GM12891 (cell line): ENCODE results near the gene HPSE. TPM values are rescaled to one million over a fixed set of nuclear protein-coding genes. Genes with fewer than 3 reads are reported as not detected.
A peak's percentile ranks its signal among the peaks of the same experiment; 100 is the strongest.

Experiments
- DNase-seq: peaks from one replicate; pipeline ENCODE4 v3.0.0; 2011; ENCODE audit warnings: low spot score; ENCODE audit not compliant: insufficient read length
- FAIRE-seq: peaks from 2 replicates; lab custom pipeline; 2011; peaks lifted over from hg19 to GRCh38; lab: Jason Lieb, UNC
- PAX5 ChIP-seq: IDR thresholded peaks from 2 replicates; pipeline ENCODE4 v1.6.1; 2011; ENCODE audit warnings: low read length, moderate library complexity, mild to moderate bottlenecking; ENCODE audit not compliant: insufficient read depth, severe bottlenecking
- POLR2A ChIP-seq: IDR thresholded peaks from 2 replicates; pipeline ENCODE4 v1.6.1; 2011; ENCODE audit warnings: low read depth, low read length, control low read depth
- POLR2AphosphoS5 ChIP-seq: IDR thresholded peaks from 2 replicates; pipeline ENCODE4 v1.6.1; 2011; ENCODE audit warnings: low read depth, low read length, control low read depth
- POU2F2 ChIP-seq: IDR thresholded peaks from 2 replicates; pipeline ENCODE4 v1.6.1; 2011; ENCODE audit warnings: low read depth, mild to moderate bottlenecking, control low read depth, low read length, moderate library complexity
- SPI1 ChIP-seq: IDR thresholded peaks from 2 replicates; pipeline ENCODE4 v1.6.1; 2011; ENCODE audit warnings: low read depth, low read length, control low read depth
- TAF1 ChIP-seq: IDR thresholded peaks from 2 replicates; pipeline ENCODE4 v1.6.1; 2011; ENCODE audit warnings: low read depth, low read length, control low read depth
- polyA plus RNA-seq: library from polyadenylated mRNA; unstranded; fragments of >200 nt; gene quantifications from one replicate; pipeline ENCODE4 v1.2.1, GENCODE V29; 2012; ENCODE audit warnings: low read depth, missing spikeins, inconsistent platforms; ENCODE audit not compliant: missing spikeins

HPSE gene
- polyA plus RNA-seq: not detected

GRCh38 chr4:83334425-83335241 lies at the start of gene HPSE:
HPSE (minus strand) TSS chr4:83334848; CDS start chr4:83334782, 66 bp downstream.
- DNase-seq (peak; percentile 63), FAIRE-seq (peak; percentile 56)
- TF ChIP-seq PAX5 (no peak), SPI1 (peak; percentile 66)

DNA sequence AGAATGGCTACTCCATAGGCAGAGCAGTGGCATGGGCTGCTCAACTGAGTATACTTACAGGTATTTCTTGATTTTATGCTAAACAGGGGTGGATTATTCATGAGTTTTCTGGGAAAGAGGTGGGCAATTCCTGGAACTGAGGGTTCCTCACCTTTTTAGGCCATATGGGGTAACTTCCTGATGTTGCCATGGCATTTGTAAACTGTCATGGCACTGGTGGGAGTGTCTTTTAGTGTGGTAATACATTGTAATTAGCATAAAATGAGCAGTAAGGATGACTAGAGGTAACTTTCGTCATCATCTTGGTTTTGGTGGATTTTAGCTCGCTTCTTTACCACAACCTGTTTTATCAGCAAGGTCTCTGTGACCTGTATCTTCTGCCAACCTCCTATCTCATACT lies 48.2 kb upstream of the HPSE start:
- no peak for TF ChIP-seq SPI1
- no peak for TF ChIP-seq POLR2A
- TF ChIP-seq POLR2AphosphoS5: no peak
- no peak for TF ChIP-seq PAX5
- TF ChIP-seq POU2F2: no peak
- TF ChIP-seq TAF1: no peak
- no peak for DNase-seq
- FAIRE-seq: no peak

DNA sequence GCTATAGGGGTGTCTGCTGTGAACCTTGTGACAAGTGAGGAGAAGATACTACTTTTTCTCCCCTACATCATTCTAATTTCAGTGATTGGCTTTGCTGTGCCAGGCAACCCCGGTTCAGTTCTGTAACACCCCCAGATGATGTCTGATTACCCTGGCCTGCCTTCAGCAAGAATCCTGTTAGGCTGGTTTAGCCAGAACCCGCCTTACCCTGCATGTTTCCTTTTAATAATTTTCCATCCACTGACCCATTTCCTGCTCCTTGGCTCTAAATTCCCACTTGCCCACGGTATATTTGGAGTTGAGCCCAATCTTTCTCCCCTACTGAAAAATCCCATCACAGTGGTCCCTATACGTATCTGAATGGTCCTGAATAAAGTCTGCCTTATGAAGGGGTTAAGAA lies 46.5 kb upstream of the HPSE start:
- FAIRE-seq: no peak
- DNase-seq: no peak
- no peak for TF ChIP-seq PAX5
- no peak for TF ChIP-seq POLR2A
- no peak for TF ChIP-seq POLR2AphosphoS5
- no peak for TF ChIP-seq TAF1
- TF ChIP-seq SPI1: no peak
- TF ChIP-seq POU2F2: no peak

DNA sequence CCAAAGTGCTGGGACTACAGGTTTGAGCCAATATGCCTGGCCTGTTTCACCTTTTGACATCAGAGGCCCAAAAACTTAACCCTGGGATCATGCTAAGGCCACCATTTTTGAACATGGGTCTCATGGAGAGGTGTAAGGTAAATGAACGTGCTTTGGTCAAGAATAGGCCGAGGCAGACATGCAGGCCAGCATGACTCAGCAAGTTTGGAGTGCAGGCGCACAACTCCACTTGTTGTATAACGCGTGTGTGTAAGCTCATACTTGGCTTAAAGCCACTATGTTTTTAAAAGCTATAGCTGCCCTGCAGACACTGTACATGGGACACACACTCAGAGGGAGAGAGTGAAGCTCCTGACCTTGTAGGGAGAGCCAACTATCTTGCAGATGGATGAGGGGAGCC lies 43.8 kb upstream of the HPSE start:
- DNase-seq: no peak
- no peak for TF ChIP-seq PAX5
- TF ChIP-seq POLR2A: no peak
- no peak for TF ChIP-seq POU2F2
- TF ChIP-seq POLR2AphosphoS5: no peak
- no peak for TF ChIP-seq TAF1
- FAIRE-seq: no peak

DNA sequence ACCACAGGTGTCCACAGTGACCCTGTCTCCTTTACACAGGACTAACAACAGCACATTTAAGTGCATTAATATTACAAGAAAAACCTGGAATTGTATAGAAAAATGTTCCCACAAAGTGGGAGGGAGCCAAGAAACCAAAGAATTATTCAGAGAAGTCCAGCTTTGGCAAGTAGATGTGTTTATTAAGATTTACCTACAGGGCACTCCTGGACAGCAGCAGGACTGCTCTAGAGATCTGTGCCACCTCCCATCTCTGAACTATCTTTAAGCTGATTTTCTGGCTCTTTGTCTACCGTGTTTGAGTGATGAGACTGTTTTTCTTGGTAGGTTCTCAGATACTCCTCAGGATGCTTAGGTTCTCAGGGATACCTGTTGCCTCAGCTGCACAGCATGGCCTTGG lies 38.3 kb upstream of the HPSE start:
- DNase-seq (no peak), FAIRE-seq (no peak)
- TF ChIP-seq TAF1 (no peak), POLR2A (no peak), POU2F2 (no peak), POLR2AphosphoS5 (no peak), PAX5 (no peak), SPI1 (no peak)

- TF ChIP-seq POLR2AphosphoS5 (no peak), TAF1 (no peak), PAX5 (no peak), SPI1 (no peak)
- DNase-seq (no peak), FAIRE-seq (no peak)
Measured at GRCh38 chr4:83371936-83372335, 37.3 kb upstream of the HPSE start.

GRCh38 chr4:83371235-83371634 lies 36.6 kb upstream of the HPSE start:
- FAIRE-seq (no peak), DNase-seq (no peak)
- TF ChIP-seq SPI1 (no peak), POLR2AphosphoS5 (no peak), PAX5 (no peak), POLR2A (no peak), POU2F2 (no peak), TAF1 (no peak)

DNA sequence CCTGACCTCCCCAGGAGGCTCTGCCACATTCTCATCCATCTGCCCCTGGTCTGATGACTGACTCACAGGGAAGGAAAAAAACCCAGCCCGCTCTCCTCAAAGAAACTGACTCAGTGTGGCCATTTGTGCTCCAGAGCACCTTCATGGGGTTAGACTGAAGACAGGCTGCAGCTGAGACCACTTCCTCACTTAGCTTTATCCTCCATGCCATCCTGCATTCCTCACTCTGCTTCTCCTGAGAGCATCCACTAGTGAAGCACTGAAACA lies 35.9 kb upstream of the HPSE start:
- FAIRE-seq (no peak), DNase-seq (no peak)
- TF ChIP-seq TAF1 (no peak), POU2F2 (no peak), POLR2A (no peak), SPI1 (no peak), PAX5 (no peak)

DNA sequence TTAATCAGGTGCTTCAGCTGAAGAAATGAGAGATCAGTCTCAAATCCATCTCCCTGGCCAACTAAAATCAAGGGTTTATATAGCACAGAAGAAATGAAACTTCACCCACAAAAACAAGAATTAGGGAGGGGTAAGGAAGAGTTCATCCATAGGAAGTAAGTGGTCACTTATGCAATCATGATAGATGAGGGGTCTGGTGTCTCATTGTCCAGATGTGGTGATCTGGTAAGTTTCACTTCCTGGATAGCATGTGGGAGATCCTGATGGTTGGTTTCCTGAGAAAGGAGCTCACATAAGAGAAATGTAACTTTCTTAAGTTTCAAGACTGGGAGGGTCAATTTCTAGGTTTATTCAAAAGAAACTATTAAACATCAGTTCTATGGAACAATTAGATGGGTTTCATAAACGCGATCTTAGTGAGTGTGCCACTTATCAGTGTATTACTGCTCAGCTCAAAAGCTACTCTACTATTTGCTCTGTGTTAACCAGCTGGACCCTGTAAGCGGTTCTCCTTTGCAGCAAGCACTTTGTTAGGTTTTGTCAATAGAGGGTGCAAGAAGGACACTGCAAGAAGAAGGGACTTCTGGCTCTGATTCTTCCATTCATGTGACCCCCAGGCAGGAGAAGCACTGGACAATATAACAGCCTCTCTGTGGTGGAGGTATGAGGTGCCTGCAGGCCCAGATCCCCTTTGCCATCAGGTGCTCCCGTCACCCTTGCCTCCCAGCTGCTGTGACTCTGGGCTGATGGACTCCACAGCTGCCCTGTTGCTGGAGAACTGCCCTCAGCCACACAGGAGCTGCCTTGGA lies 35.4 kb upstream of the HPSE start:
- FAIRE-seq (no peak), DNase-seq (no peak)
- TF ChIP-seq TAF1: no peak
- no peak for TF ChIP-seq POU2F2
- no peak for TF ChIP-seq SPI1
- TF ChIP-seq PAX5: no peak
- no peak for TF ChIP-seq POLR2AphosphoS5
- TF ChIP-seq POLR2A: no peak

DNA sequence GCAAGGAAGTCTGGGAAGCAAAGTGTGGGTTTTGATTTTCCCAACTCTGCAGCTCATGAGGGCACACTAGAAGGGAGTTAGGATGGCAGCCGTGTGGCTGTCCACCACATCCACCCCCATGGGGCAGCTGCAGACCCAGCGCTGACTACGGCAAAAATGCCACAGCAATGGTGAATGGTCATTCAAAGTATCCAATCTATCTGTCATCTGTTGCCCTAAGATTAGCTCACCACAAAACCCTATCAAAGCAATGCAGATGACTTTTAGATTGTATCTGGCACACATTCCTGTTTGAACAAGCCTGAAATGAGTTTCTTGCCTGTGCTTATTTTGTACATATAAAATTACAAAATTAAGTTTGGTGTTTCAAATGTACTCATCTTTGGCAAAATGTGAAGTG lies 29.7 kb upstream of the HPSE start:
- no peak for TF ChIP-seq POLR2AphosphoS5
- no peak for TF ChIP-seq PAX5
- TF ChIP-seq TAF1: no peak
- TF ChIP-seq POLR2A: no peak
- no peak for TF ChIP-seq POU2F2
- TF ChIP-seq SPI1: no peak
- DNase-seq (no peak), FAIRE-seq (no peak)
